Renal cortical epithelial cell (primary cell): ENCODE data around the gene DCST2. TPM values are rescaled to one million over a fixed set of nuclear protein-coding genes. Genes with fewer than 3 reads are reported as not detected.
"Not testable (repeated sequence)": the region's sequence is repeated elsewhere in the genome, so short reads cannot be mapped to it uniquely, and the experiment has no call there.

Experiments
- DNase-seq: peaks from one replicate; pipeline ENCODE4 v3.0.0-alpha.2; 2011; ENCODE audit warnings: low read depth
- total RNA-seq: library from RNA; depleted of rRNA; stranded (reverse); fragments of >200 nt; gene quantifications from 2 replicates; pipeline ENCODE4 v1.2.3, GENCODE V29; 2014

DCST2 gene
- total RNA-seq, 1 donor from 2014 or later, result 0.05 TPM

- peak; percentile 35 for DNase-seq
Observed at GRCh38 chr1:154998818-154999570, 34.6 kb downstream of the DCST2 start.

- no peak for DNase-seq
Observed at GRCh38 chr1:154998201-154998780, 35.3 kb downstream of the DCST2 start.

- DNase-seq, result no peak
Observed at GRCh38 chr1:154996966-154997701, 36.4 kb downstream of the DCST2 start.

- DNase-seq, result peak; percentile 75
Observed at GRCh38 chr1:154995301-154995983, 38.1 kb downstream of the DCST2 start.

GRCh38 chr1:154994591-154994990, 39.0 kb downstream of the DCST2 start:
- DNase-seq, result no peak

- no peak for DNase-seq
Observed at GRCh38 chr1:154994269-154994587, 39.4 kb downstream of the DCST2 start.

GRCh38 chr1:154993572-154994268, 39.9 kb downstream of the DCST2 start, which contains the start of gene LENEP:
TSS of gene LENEP (plus strand) at chr1:154993586. CDS start at chr1:154993608, 22 bp downstream.
- no peak for DNase-seq

- no peak for DNase-seq
Observed at GRCh38 chr1:154992721-154993571, 40.6 kb downstream of the DCST2 start.

GRCh38 chr1:154990276-154990675, 43.3 kb downstream of the DCST2 start:
- DNase-seq, result no peak

- no peak for DNase-seq
Observed at GRCh38 chr1:154989195-154989860, 44.3 kb downstream of the DCST2 start.

GRCh38 chr1:154988058-154988954, 45.3 kb downstream of the DCST2 start:
- no peak for DNase-seq

GRCh38 chr1:154987326-154987725, 46.3 kb downstream of the DCST2 start:
- DNase-seq, result no peak

GRCh38 chr1:154986736-154987135, 46.8 kb downstream of the DCST2 start:
- DNase-seq, result not testable (repeated sequence)

- DNase-seq, result no peak
Observed at GRCh38 chr1:154983776-154984466, 49.7 kb downstream of the DCST2 start.

GRCh38 chr1:154982897-154983648, 50.5 kb downstream of the DCST2 start, which contains the start of gene FLAD1:
TSS of gene FLAD1 (plus strand) at chr1:154983344. CDS start at chr1:154983695, 351 bp downstream.
- DNase-seq, result peak; percentile 100

GRCh38 chr1:154982341-154982740, 51.2 kb downstream of the DCST2 start:
- DNase-seq, result no peak

GRCh38 chr1:154978360-154978759, 55.2 kb downstream of the DCST2 start:
- DNase-seq, result no peak

- not testable (repeated sequence) for DNase-seq
Observed at GRCh38 chr1:154977762-154978161, 55.8 kb downstream of the DCST2 start.
